ENCODE measurements around the gene LAPTM5.

LAPTM5 gene

GRCh38 chr1:30758785-30759380 is 1.3 kb upstream of the LAPTM5 start:
- DNase-seq (ENCODE audit: insufficient read length) (no peak), FAIRE-seq (peak; percentile 96)
- TF ChIP-seq POLR2AphosphoS5 (IDR thresholded peaks at IDR 0.05; ENCODE audit: low read depth, low read length), result peak; percentile 56; the same call in 1 of the 2 replicates
- TF ChIP-seq TAF1 (IDR thresholded peaks at IDR 0.05; ENCODE audit: borderline replicate concordance, low read depth, low read length), result peak; percentile 73
- TF ChIP-seq POLR2A (IDR thresholded peaks at IDR 0.05; ENCODE audit: low read depth, low read length), result peak; percentile 53

- TF ChIP-seq POLR2AphosphoS5 (IDR thresholded peaks at IDR 0.05; ENCODE audit: low read depth, low read length) (peak; percentile 37; the same call in 1 of the 2 replicates), POLR2A (IDR thresholded peaks at IDR 0.05; ENCODE audit: low read depth, low read length) (no peak; the same call in 1 of the 2 replicates), TAF1 (IDR thresholded peaks at IDR 0.05; ENCODE audit: borderline replicate concordance, low read depth, low read length) (no peak)
- no peak for DNase-seq (ENCODE audit: insufficient read length)
- no peak for FAIRE-seq
Measured at GRCh38 chr1:30758121-30758688, 631 bp upstream of the LAPTM5 start.

GRCh38 chr1:30756545-30757351 is 826 bp downstream of the LAPTM5 start:
- TF ChIP-seq TAF1 (IDR thresholded peaks at IDR 0.05; ENCODE audit: borderline replicate concordance, low read depth, low read length) (peak; percentile 81), POLR2A (IDR thresholded peaks at IDR 0.05; ENCODE audit: low read depth, low read length) (peak; percentile 72), POLR2AphosphoS5 (IDR thresholded peaks at IDR 0.05; ENCODE audit: low read depth, low read length) (peak; percentile 76; the same call in 1 of the 2 replicates)
- FAIRE-seq (no peak), DNase-seq (ENCODE audit: insufficient read length) (no peak)

- no peak for TF ChIP-seq POLR2AphosphoS5 (IDR thresholded peaks at IDR 0.05; ENCODE audit: low read depth, low read length)
- DNase-seq (ENCODE audit: insufficient read length) (no peak), FAIRE-seq (no peak)
Measured at GRCh38 chr1:30756206-30756544, 1.4 kb downstream of the LAPTM5 start.

- no peak; the same call in none of the 2 replicates for TF ChIP-seq POLR2A (IDR thresholded peaks at IDR 0.05; ENCODE audit: low read depth, low read length)
- no peak; the same call in 1 of the 2 replicates for TF ChIP-seq POLR2AphosphoS5 (IDR thresholded peaks at IDR 0.05; ENCODE audit: low read depth, low read length)
- peak; percentile 48 for FAIRE-seq
Measured at GRCh38 chr1:30755746-30756145, 1.8 kb downstream of the LAPTM5 start.

GRCh38 chr1:30755334-30755733 is 2.2 kb downstream of the LAPTM5 start:
- TF ChIP-seq TAF1 (IDR thresholded peaks at IDR 0.05; ENCODE audit: borderline replicate concordance, low read depth, low read length), result no peak
- TF ChIP-seq POLR2AphosphoS5 (IDR thresholded peaks at IDR 0.05; ENCODE audit: low read depth, low read length), result peak; percentile 6; the same call in 1 of the 2 replicates
- no peak for DNase-seq (ENCODE audit: insufficient read length)
- FAIRE-seq, result no peak

More at GRCh38 chr1:30755746-30756145, 1.8 kb downstream of the LAPTM5 start:
- DNase-seq (ENCODE audit: insufficient read length), result no peak

GRCh38 chr1:30754684-30755171 is 2.8 kb downstream of the LAPTM5 start:
- FAIRE-seq (peak; percentile 96), DNase-seq (ENCODE audit: insufficient read length) (no peak)
- TF ChIP-seq POLR2AphosphoS5 (IDR thresholded peaks at IDR 0.05; ENCODE audit: low read depth, low read length) (peak; percentile 87), POLR2A (IDR thresholded peaks at IDR 0.05; ENCODE audit: low read depth, low read length) (peak; percentile 71), TAF1 (IDR thresholded peaks at IDR 0.05; ENCODE audit: borderline replicate concordance, low read depth, low read length) (no peak; the same call in 1 of the 2 replicates)

GRCh38 chr1:30753660-30754123 is 3.9 kb downstream of the LAPTM5 start:
- DNase-seq (ENCODE audit: insufficient read length) (no peak), FAIRE-seq (peak; percentile 91)
- TF ChIP-seq POLR2A (IDR thresholded peaks at IDR 0.05; ENCODE audit: low read depth, low read length) (peak; percentile 79), POLR2AphosphoS5 (IDR thresholded peaks at IDR 0.05; ENCODE audit: low read depth, low read length) (peak; percentile 91; the same call in 1 of the 2 replicates), TAF1 (IDR thresholded peaks at IDR 0.05; ENCODE audit: borderline replicate concordance, low read depth, low read length) (no peak)

GRCh38 chr1:30753118-30753517 is 4.5 kb downstream of the LAPTM5 start:
- no peak for DNase-seq (ENCODE audit: insufficient read length)
- no peak for TF ChIP-seq TAF1 (IDR thresholded peaks at IDR 0.05; ENCODE audit: borderline replicate concordance, low read depth, low read length)
- TF ChIP-seq POLR2AphosphoS5 (IDR thresholded peaks at IDR 0.05; ENCODE audit: low read depth, low read length), result no peak
- no peak for TF ChIP-seq POLR2A (IDR thresholded peaks at IDR 0.05; ENCODE audit: low read depth, low read length)
- no peak for FAIRE-seq

GRCh38 chr1:30752651-30752908 is 5.0 kb downstream of the LAPTM5 start:
- DNase-seq (ENCODE audit: insufficient read length) (no peak), FAIRE-seq (no peak)
- no peak for TF ChIP-seq POLR2A (IDR thresholded peaks at IDR 0.05; ENCODE audit: low read depth, low read length)
- TF ChIP-seq TAF1 (IDR thresholded peaks at IDR 0.05; ENCODE audit: borderline replicate concordance, low read depth, low read length), result no peak
- TF ChIP-seq POLR2AphosphoS5 (IDR thresholded peaks at IDR 0.05; ENCODE audit: low read depth, low read length), result no peak

- FAIRE-seq (peak; percentile 80), DNase-seq (ENCODE audit: insufficient read length) (no peak)
- TF ChIP-seq POLR2A (IDR thresholded peaks at IDR 0.05; ENCODE audit: low read depth, low read length) (peak; percentile 48; the same call in 1 of the 2 replicates), TAF1 (IDR thresholded peaks at IDR 0.05; ENCODE audit: borderline replicate concordance, low read depth, low read length) (no peak), POLR2AphosphoS5 (IDR thresholded peaks at IDR 0.05; ENCODE audit: low read depth, low read length) (peak; percentile 67)
Measured at GRCh38 chr1:30751830-30752650, 5.5 kb downstream of the LAPTM5 start.
